Measurements from ENCODE around the gene MAEL. TPM values are rescaled to one million over a fixed set of nuclear protein-coding genes. Genes with fewer than 3 reads are reported as not detected.

The MAEL gene
- total and polyA plus RNA-seq, 2 of the 8 experiments (the other 6 are each of a cell fraction or from before 2014, with no cell fraction given): 0.03 TPM; not detected in 1

- TF ChIP-seq ATF2 (IDR thresholded peaks at IDR 0.05; ENCODE audit: low read length) (no peak), SIN3A (conservative IDR thresholded peaks at IDR 0.05 in 1 of 2, IDR thresholded peaks at IDR 0.05 in 1 of 2; ENCODE audit: low read depth in 1 of 2, low read length in 2 of 2) (no peak), RXRA (IDR thresholded peaks at IDR 0.05; ENCODE audit: insufficient read depth, low read depth, low read length) (no peak), KDM1A (IDR thresholded peaks at IDR 0.05; ENCODE audit: borderline replicate concordance, low read length) (no peak), CTBP2 (IDR thresholded peaks at IDR 0.05; ENCODE audit: borderline replicate concordance, insufficient read depth, insufficient read length, low read length) (no peak)
Measured at GRCh38 chr1:166999500-167000055, 10.5 kb downstream of the MAEL start (continued).

Data from H1 (cell line).